ENCODE measurements around the gene MYL6. TPM values are rescaled to one million over a fixed set of nuclear protein-coding genes. Genes with fewer than 3 reads are reported as not detected.

The MYL6 gene
- total RNA-seq, 2 experiments from 2014 or later = 751 to 777 TPM

DNA sequence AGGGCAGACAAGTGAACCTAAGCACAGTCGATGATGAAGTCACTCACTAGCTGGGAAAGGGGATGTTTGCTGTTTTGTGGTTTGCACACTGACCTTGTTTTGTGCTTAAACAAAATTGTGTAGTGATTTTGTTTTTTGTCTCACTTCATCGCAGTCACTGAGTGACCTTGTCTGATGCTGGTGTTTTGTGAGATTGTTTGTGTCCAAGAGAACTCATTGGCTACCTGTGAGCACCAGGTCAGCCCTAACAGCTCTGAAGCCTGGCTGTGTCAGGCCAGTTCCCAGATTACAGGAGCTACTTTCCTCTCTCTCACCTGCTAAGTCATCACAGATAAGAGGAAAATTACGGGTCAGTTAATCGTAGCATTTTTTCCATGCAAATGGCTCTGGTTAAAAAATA lies 34.0 kb upstream of the MYL6 start:
- H3K27me3 Mint-ChIP-seq = no peaks in the 10 kb centered on the region
- no peak for DNase-seq
- no peaks in the 10 kb centered on the region for H3K9me3 Mint-ChIP-seq
- peaks cover 16% of the 10 kb centered on the region for H3K36me3 Mint-ChIP-seq
- H3K4me3 Mint-ChIP-seq = no peak overlapping the region
- peaks cover 40% of the 10 kb centered on the region for H3K4me1 Mint-ChIP-seq
- H3K27ac Mint-ChIP-seq = peak overlapping the region; percentile 63

DNA sequence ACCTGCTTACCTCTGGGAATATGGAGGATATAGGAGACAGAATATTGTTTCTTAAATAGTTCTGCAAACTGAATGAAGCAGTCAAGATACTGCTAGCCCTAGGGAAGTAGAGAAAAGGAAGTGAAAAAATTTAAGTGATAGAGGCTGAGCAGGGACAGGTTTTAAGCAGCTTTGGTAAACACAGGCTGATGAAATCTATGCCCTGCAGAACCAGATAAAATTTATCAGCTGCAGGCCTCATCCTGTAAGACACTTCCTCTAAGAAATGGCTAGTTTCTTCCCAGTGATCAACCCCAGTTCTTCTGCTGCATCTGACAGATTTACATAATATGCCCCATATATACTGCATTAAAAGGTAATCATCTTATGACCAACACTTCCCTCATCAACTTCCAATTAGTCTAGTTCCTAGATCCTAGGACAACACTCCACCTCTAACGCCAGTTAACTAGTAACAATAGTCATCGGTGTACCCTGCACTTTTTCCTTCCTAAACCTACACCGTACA lies 31.4 kb upstream of the MYL6 start:
- Mint-ChIP-seq H3K27me3 (no peaks in the 10 kb centered on the region), H3K4me1 (peaks cover 48% of the 10 kb centered on the region), H3K4me3 (no peak overlapping the region), H3K36me3 (peaks cover 27% of the 10 kb centered on the region), H3K9me3 (peaks cover 5% of the 10 kb centered on the region), H3K27ac (peak overlapping the region; percentile 97)
- no peak for DNase-seq

DNA sequence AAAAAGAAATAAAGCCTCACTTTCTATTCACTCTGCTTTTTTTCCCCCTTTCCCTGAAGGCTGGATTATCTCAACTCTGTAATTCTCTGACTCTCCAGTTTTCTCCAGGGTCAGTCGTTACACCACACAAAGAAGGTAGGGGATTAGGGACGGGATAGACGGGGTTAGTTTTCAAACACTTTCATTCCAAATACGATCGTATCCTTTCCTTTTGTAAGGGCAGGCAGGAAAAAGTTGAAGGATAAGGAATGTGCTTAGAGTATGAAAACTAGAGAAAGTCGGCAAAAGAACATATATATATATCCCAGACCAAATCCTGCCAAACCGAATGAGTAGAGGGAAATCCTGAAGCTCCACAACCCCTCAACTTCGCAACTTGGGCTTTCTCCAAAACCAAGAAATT lies 30.7 kb upstream of the MYL6 start:
- Mint-ChIP-seq H3K27ac (peak overlapping the region; percentile 97), H3K27me3 (no peaks in the 10 kb centered on the region), H3K4me1 (peaks cover 52% of the 10 kb centered on the region), H3K9me3 (peaks cover 5% of the 10 kb centered on the region), H3K36me3 (peaks cover 34% of the 10 kb centered on the region), H3K4me3 (peak overlapping the region; percentile 95)
- no peak for DNase-seq

DNA sequence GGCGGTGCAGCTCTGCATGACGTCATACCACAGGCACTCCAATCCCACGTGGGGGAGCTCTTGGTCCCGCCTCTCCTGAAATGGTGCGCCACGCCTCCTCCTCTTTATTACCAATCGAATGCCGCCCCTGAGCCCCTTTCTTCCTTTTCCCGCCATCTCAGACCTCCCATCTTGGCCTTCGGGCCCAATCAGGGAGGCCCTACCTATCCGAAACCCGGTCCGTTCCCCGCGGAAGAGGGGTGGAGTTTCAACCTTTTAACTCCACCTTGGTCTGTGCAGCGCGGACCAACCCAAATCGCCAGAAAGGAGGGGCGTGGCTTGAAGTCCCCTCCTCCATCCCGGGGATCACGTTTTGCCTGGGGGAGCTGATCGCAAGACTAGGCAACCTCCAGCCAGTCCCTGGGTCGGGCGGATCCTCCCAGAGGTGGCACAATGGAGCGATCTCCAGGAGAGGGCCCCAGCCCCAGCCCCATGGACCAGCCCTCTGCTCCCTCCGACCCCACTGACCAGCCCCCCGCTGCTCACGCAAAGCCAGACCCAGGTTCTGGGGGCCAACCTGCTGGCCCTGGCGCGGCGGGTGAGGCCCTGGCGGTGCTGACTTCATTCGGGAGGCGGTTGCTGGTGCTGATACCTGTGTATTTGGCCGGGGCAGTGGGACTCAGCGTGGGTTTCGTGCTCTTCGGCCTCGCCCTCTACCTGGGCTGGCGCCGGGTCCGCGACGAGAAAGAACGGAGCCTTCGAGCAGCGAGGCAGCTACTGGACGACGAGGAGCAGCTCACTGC lies 30.1 kb upstream of the MYL6 start, which contains the start of gene ESYT1:
ESYT1 (plus strand) TSS at position 380 of the 782 bp plus-strand sequence; CDS start at position 433, 53 bp downstream.
- Mint-ChIP-seq H3K9me3 (peaks cover 5% of the 10 kb centered on the region), H3K36me3 (peaks cover 37% of the 10 kb centered on the region), H3K27me3 (no peaks in the 10 kb centered on the region), H3K4me3 (peak within 1 kb of the TSS; percentile 95), H3K4me1 (peaks cover 53% of the 10 kb centered on the region), H3K27ac (peak within 1 kb of the TSS; percentile 97)
- peak; percentile 97 for DNase-seq

DNA sequence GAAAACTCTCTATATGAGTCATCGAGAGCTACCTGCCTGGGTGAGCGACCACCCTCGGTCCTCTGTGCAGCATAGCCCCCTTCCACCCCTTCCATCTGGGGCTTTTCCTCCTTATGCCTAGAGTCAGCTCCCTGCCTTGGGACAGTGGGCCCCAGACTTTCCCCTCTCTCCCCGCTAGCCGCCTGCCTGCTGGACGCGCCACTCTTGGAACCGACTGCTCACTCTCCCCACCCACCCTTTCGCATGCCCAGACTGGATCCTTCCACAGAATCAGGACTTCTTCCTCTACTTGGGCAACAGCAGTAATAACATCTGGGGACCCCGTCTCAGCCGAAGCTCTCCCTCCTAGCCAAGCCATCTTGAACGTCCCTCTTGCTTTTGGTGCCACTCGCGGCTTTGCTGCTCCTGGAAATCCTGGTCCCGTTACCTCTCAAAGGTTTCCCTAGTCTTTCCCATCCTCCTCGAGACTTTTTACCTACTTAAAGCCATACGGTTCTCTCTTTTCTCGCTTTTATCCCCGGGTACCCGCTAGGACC lies 29.4 kb upstream of the MYL6 start:
- Mint-ChIP-seq H3K36me3 (peaks cover 43% of the 10 kb centered on the region), H3K9me3 (peaks cover 5% of the 10 kb centered on the region), H3K27me3 (no peaks in the 10 kb centered on the region), H3K4me1 (peaks cover 58% of the 10 kb centered on the region), H3K4me3 (peak overlapping the region; percentile 95), H3K27ac (peak overlapping the region; percentile 97)
- no peak for DNase-seq

DNA sequence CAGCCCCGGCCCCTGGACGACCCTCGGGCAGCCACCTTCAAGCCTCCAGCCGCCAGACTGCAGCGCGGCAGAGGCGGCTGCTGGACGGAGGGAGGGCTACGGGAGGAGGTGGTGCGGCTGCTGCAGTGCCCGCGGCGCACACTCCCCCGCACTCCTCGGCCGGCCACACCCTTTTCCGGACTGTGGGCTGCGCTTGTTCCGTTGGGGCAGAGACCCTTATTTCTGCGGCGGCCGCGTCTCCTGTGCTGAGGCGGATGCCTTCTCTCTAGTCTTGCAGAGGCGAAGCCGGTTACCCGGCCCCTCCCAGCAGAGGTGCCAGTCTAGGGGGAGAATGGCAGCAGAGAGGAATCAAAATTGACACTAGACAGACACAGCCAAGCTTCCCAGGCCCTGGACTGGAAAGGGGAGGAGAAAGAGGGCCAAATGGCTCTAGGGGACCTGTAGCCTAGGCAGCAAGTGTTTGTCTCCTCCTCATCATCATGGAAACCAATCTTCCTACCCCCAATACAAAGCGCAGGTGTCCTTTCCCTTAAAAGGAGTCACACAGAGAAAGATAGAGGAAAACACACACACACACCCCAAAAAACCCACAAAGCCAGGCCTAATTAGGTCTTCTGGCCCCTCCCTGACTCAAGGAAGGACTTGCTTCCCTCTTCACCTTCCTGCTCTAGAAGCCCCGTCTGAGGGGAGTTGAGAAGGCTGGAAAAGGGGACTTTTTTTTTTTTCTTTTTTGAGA lies 28.8 kb upstream of the MYL6 start:
- Mint-ChIP-seq H3K4me1 (peaks cover 60% of the 10 kb centered on the region), H3K9me3 (peaks cover 5% of the 10 kb centered on the region), H3K27ac (peak overlapping the region; percentile 97), H3K27me3 (no peaks in the 10 kb centered on the region), H3K4me3 (peak overlapping the region; percentile 95), H3K36me3 (peaks cover 50% of the 10 kb centered on the region)
- peak; percentile 85 for DNase-seq

DNA sequence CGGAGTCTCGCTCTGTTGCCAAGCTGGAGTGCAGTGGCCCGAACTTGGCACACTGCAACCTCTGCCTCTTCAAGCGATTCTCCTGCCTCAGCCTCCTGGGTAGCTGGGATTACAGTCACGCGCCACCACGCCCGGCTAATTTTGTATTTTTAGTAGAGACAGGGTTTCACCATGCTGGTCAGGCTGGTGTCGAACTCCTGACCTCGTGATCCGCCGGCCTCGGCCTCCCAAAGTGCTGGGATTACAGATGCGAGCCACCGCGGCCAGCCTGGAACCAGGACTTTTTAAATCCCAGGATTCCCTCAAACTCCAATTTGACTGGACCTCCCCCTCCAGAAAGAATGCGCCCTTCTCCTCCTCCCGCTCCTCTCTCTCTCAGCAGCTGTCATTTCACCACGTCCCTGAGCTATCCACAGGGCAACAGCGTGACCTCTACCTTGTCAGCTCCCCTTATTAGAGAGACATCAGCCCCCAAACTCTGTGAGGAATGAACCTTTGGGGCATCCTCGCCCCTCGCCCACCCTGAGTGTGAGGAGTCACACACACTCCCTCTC lies 28.1 kb upstream of the MYL6 start:
- H3K4me3 Mint-ChIP-seq = peak overlapping the region; percentile 95
- peaks cover 5% of the 10 kb centered on the region for H3K9me3 Mint-ChIP-seq
- H3K4me1 Mint-ChIP-seq = peaks cover 60% of the 10 kb centered on the region
- peaks cover 51% of the 10 kb centered on the region for H3K36me3 Mint-ChIP-seq
- H3K27me3 Mint-ChIP-seq = no peaks in the 10 kb centered on the region
- DNase-seq = no peak
- H3K27ac Mint-ChIP-seq = peak overlapping the region; percentile 97

DNA sequence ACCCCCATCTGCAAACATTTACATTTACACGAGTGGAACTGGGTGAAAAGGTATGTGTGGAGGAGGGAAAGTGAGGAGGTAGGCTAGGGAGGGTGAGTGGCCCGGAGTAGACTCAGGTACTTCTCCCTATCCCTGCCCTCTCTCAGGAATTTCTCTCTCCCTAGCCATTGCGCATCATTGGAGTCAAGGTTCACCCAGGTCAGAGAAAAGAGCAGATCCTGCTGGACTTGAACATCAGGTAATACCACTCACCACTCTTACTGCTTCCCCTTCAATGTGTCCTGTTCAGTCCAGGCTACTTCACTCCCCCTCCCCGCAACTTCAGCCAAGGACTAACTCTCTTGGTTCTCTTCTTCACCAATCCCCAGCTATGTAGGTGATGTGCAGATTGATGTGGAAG lies 27.3 kb upstream of the MYL6 start:
- H3K4me3 Mint-ChIP-seq = peak overlapping the region; percentile 95
- no peak for DNase-seq
- peaks cover 62% of the 10 kb centered on the region for H3K4me1 Mint-ChIP-seq
- no peaks in the 10 kb centered on the region for H3K27me3 Mint-ChIP-seq
- peaks cover 5% of the 10 kb centered on the region for H3K9me3 Mint-ChIP-seq
- peaks cover 59% of the 10 kb centered on the region for H3K36me3 Mint-ChIP-seq
- peak overlapping the region; percentile 97 for H3K27ac Mint-ChIP-seq

DNA sequence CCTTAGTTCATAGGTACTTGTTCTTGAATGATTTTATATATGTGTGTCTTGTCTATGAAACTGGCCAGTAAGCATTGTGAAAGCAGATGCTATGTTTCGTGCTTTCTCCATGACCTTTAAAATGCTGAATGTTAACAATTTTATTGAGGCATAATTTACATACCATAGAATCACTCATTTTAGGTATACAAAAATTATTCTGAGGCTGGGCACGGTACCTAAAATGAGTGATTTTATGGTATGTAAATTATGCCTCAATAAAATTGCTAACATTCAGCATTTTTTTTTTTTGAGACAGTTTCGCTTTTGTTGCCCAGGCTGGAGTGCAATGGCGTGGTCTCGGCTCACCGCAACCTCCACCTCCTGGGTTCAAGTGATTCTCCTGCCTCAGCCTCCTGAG lies 23.3 kb upstream of the MYL6 start:
- no peak overlapping the region for H3K4me3 Mint-ChIP-seq
- H3K9me3 Mint-ChIP-seq = peaks cover 5% of the 10 kb centered on the region
- peaks cover 60% of the 10 kb centered on the region for H3K4me1 Mint-ChIP-seq
- DNase-seq = no peak
- peaks cover 92% of the 10 kb centered on the region for H3K36me3 Mint-ChIP-seq
- H3K27me3 Mint-ChIP-seq = no peaks in the 10 kb centered on the region
- H3K27ac Mint-ChIP-seq = no peak overlapping the region

DNA sequence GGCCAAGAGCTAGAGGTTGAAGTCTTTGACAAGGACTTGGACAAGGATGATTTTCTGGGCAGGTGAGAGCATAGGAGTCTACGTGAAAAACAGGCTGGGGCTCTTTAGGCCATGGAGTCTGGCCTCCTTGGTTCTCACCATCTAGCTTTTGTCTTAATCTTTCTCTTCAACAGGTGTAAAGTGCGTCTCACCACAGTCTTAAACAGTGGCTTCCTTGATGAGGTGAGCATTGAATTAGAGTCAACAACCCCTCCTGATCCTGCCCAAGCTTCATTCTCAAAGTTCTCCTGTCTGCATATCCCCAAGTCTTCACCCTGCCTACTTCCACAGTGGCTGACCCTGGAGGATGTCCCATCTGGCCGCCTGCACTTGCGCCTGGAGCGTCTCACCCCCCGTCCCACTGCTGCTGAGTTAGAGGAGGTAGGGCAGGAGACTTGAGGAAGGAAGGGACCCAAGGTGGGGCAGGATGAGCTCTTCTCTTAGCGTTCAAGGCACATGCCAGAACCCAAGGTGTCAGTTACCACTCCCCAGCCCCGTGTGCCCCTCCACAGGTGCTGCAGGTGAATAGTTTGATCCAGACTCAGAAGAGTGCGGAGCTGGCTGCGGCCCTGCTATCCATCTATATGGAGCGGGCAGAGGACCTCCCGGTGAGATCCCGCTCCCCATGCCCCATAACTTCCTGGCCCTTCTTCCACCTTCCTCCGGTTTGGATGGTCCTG lies 20.1 kb upstream of the MYL6 start:
- Mint-ChIP-seq H3K4me3 (no peak overlapping the region), H3K27me3 (no peaks in the 10 kb centered on the region), H3K36me3 (peaks cover 78% of the 10 kb centered on the region), H3K4me1 (peaks cover 46% of the 10 kb centered on the region), H3K27ac (peak overlapping the region; percentile 49), H3K9me3 (no peaks in the 10 kb centered on the region)
- DNase-seq = no peak

DNA sequence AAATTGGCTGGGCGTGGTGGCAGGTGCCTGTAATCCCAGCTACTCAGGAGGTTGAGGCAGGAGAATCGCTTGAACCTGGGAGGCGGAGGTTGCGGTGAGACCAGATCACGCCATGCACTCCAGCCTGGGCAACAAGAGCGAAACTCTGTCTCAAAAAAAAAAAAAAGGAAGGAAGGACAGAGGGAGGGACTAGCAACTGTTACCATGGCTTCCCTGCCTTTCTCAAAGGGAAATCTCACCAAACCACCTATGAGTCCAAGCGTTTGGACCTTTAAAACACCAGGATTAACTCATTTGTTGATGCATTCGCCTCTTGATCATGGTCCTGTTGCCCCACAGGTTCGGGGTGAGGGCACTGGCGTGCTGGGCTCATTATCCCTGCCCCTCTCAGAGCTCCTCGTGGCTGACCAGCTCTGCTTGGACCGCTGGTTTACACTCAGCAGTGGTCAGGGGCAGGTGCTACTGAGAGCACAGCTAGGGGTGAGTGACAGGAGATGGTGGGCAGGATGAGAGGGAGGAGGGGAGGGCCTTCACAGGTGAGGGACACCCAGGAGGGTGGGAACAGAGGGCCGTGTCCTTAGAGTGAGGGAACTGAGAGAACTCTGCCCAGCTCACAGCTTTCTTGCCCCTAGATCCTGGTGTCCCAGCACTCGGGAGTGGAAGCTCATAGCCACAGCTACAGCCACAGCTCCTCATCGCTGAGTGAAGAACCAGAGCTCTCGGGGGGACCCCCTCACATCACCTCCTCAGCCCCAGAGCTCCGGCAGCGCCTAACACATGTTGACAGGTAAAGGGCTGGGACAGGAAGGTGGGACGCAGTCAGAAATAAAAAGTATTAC lies 16.0 kb upstream of the MYL6 start:
- H3K9me3 Mint-ChIP-seq = no peaks in the 10 kb centered on the region
- no peaks in the 10 kb centered on the region for H3K27me3 Mint-ChIP-seq
- H3K27ac Mint-ChIP-seq = peak overlapping the region; percentile 78
- no peak overlapping the region for H3K4me3 Mint-ChIP-seq
- H3K4me1 Mint-ChIP-seq = peaks cover 38% of the 10 kb centered on the region
- no peak for DNase-seq
- H3K36me3 Mint-ChIP-seq = peaks cover 70% of the 10 kb centered on the region

DNA sequence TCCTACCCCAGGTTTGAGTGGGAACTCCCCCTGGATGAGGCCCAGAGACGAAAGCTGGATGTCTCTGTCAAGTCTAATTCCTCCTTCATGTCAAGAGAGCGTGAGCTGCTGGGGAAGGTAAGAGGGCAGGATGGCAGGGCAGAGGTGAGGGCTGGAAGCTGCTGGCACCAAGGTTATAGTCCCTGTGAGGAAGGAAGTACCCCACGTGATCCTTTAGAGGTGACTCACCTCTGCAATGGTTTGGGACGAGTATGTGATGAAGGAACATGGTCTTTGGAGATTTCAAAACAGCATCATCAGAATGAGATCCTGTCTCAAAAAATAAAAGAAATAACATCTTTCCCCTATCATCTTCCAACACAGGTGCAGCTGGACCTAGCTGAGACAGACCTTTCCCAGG lies 14.9 kb upstream of the MYL6 start:
- Mint-ChIP-seq H3K9me3 (no peaks in the 10 kb centered on the region), H3K27me3 (no peaks in the 10 kb centered on the region), H3K4me3 (no peak overlapping the region), H3K4me1 (peaks cover 32% of the 10 kb centered on the region), H3K36me3 (peaks cover 60% of the 10 kb centered on the region), H3K27ac (peak overlapping the region; percentile 78)
- DNase-seq = no peak

DNA sequence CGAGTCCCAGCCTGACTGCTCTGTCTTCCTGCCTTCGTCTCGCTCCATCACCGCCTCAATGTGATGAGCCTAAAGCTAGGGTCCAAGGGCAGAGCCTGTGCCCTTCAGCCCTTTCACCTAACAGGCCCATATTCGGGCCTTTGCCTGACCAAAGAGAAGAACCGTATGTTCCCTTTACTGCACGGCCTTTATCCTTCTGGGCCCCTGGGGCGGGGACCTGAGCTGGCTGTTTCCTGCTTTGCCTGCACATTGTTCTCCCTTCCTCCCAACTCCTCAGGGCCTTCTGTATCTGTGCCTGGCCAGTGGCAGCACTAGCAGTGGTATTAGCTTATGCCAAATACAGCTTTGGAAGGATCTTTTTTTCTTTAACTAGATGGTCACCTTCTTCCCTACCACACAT lies 14.3 kb upstream of the MYL6 start:
- Mint-ChIP-seq H3K4me1 (peaks cover 25% of the 10 kb centered on the region), H3K36me3 (peaks cover 53% of the 10 kb centered on the region), H3K9me3 (no peaks in the 10 kb centered on the region), H3K27ac (peak overlapping the region; percentile 78), H3K4me3 (no peak overlapping the region), H3K27me3 (no peaks in the 10 kb centered on the region)
- no peak for DNase-seq

DNA sequence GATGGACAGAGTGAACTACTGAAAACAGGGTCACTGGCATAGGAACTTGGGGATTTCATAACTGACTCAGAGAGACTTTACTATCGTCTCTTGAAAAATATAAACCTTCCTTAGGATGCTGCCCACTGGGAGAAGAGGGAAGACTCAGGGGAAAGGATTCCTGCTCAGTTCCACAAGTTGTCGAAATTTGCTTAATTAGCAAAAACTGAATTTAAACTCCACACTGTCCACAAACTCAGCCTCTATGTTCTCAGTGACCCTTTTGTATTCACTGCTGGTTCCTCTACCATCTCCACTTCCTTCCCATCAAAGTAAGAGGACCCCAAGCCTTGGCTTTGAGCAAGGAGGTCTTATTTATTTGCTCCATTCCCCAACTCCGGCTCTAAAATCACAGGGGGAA lies 12.9 kb upstream of the MYL6 start:
- no peak for DNase-seq
- no peak overlapping the region for H3K27ac Mint-ChIP-seq

More for the DNA sequence above, 12.9 kb upstream of the MYL6 start:
- peaks cover 41% of the 10 kb centered on the region for H3K36me3 Mint-ChIP-seq
- no peaks in the 10 kb centered on the region for H3K9me3 Mint-ChIP-seq
- H3K4me1 Mint-ChIP-seq = peaks cover 28% of the 10 kb centered on the region
- no peak overlapping the region for H3K4me3 Mint-ChIP-seq
- H3K27me3 Mint-ChIP-seq = no peaks in the 10 kb centered on the region

Data from activated naive CD8-positive, alpha-beta T cell treated with anti-CD3 and anti-CD28 coated beads for 36 hours (primary cell).